HG03432 (cell line): Measurements from ENCODE around the gene VCP.
A peak's percentile ranks its signal among the peaks of the same experiment; 100 is the strongest.

Experiments
- ATAC-seq: cut with Tn5 transposase; IDR thresholded peaks from one replicate; pipeline ENCODE4 v1.9.1; 2021; ENCODE audit warnings: mild to moderate bottlenecking, moderate library complexity; ENCODE audit not compliant: unreplicated experiment

Gene VCP

GRCh38 chr9:35103660-35104191 lies 31.3 kb upstream of the VCP start:
- no peak for ATAC-seq

DNA sequence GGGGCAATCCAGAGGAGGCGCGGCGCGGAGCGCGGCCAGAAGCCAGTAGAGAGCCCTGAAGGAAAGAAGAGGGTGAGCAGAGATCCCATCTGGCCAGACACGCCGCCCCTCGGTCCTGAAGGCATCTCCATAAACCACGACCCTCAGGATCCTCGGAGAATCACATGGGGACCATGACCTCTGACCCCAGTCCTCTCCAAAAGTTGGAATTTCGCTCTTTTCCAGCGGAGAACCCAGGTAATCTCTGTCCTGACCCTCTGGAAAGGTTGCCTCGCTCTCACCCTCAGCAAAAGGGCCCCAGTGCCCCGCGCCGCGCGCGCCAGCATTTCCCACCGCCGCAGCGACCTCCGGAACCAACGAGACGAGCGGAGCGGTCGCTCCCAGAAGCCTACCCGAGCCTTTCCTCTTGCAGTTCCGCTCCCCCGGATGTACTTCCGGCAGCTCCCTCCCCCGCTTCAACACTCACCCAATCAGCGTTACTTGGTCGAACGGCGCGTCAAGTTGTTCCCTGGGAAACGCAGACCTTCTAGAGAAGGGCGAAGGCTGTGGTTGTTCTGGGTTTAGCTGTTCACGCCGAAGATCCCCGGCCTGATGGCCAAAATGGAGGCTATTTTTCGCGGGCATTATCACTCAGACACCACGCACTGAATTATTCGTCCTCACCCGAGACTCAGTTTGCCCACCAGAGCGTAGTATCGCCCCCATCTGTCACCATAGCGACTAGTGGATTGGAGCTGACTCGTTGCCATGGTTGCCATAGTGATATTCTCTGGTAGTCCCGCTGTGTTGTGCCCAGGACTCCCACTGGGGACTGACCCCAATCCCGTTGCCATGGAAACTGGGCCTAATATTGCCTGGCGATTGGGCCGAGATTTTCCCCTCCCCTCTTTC lies 30.6 kb upstream of the VCP start, which contains the start of gene STOML2:
Gene STOML2, minus strand, starts transcription at position 363 of the 891 bp plus-strand sequence. Its CDS starts 37 bp downstream, at position 326.
- ATAC-seq = peak; percentile 94

- ATAC-seq = no peak
Observed at GRCh38 chr9:35102465-35102768, 30.0 kb upstream of the VCP start.

DNA sequence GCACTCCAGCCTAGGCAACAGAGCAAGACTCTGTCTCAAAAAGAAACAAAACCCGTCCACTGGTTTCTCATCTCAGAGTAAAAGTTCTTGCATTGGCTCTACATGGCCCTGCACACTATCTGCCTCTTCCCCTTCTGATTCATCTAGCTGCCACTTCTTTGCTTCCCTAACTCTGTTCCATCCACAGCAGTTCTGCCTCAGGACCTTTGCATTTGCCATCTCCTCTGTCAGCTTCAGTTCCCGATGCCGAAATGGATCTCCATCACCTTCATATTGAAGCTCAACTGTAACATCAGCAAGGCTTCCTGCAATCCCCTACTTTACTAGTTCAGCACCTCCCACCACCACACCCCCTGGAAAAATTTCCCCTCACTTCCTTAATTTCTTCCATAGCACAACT lies 25.1 kb upstream of the VCP start:
- ATAC-seq = no peak

DNA sequence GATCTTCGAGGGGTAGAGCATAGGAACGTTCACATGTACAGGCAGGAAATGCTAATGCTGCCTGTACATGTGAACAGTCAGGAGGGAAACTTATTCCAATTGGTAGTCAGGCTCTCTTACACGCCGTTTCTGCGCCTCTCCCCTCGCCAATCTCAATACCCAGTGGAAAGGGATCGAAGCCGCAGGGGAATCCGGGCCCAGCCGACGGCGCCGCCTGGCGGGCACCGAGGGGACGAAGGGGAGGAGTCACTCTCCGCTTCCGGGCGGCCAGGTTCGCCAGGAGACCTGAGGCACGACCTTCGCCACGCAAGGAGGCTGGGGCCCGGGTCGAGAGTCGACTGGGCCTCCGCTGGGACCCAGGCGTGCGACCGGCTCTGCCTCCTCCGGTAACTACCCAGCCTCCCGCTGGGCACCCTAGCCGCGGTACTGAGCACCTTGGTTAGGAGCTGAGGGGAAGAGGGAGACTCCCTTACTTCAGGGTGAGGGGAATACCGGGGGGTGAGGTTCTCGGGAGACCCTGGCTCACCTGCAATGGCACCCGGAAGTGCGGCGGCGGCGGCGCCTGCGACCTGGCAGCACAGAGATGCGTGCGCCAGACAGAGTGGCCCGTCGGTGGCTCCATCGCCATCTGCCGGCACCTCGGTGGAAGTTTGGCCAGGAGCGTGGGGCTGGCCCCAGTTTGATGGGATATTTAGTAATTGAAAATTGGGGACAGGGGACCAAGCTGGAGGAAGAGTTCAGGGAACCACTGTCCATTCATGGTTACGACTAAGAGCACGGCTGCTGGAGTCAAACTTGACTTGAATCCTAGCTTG lies 23.8 kb upstream of the VCP start, which contains the start of gene PIGO:
Gene PIGO, minus strand, starts transcription at position 557 of the 815 bp plus-strand sequence. CDS start 1,026 bp downstream, outside the sequence.
- peak; percentile 92 for ATAC-seq

- ATAC-seq = no peak
Observed at GRCh38 chr9:35091536-35091935, 19.1 kb upstream of the VCP start.

DNA sequence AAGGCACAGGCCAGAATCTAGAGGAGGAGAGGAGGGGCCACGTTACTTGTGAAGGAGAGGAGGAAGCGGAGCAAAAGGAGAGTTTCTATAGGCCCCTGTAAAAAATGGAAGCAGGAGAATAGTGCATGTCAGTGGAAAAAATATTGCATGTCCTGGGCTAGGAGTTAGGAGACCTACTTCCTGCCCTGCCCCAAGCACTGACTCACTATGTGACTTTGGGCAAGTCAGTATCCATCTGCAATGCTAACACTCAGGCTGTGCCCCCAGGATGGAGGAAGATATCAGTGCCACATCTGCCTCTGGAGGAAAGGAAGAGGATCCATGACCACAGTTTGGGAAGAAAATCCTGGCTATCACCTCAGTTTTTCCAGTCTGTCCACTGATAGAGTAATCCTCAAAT lies 17.0 kb upstream of the VCP start:
- ATAC-seq = no peak

DNA sequence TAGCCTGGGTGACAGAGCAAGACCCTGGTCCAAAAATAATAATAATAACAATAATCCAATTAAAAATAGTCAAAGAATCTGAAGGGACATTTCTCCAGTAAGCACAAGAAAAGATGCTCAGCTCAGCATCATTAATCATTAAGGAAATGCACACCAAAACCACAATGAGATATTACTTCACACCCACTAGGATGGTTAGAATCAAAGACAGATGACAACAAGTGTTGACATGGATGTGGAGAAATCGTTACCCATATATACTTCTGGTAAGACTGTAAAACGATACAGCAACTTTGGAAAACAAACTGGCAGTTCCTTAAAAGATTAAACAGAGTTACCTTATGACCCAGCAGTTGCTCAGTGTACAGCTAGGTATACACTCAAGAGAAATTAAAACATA lies 12.7 kb upstream of the VCP start:
- ATAC-seq = no peak

DNA sequence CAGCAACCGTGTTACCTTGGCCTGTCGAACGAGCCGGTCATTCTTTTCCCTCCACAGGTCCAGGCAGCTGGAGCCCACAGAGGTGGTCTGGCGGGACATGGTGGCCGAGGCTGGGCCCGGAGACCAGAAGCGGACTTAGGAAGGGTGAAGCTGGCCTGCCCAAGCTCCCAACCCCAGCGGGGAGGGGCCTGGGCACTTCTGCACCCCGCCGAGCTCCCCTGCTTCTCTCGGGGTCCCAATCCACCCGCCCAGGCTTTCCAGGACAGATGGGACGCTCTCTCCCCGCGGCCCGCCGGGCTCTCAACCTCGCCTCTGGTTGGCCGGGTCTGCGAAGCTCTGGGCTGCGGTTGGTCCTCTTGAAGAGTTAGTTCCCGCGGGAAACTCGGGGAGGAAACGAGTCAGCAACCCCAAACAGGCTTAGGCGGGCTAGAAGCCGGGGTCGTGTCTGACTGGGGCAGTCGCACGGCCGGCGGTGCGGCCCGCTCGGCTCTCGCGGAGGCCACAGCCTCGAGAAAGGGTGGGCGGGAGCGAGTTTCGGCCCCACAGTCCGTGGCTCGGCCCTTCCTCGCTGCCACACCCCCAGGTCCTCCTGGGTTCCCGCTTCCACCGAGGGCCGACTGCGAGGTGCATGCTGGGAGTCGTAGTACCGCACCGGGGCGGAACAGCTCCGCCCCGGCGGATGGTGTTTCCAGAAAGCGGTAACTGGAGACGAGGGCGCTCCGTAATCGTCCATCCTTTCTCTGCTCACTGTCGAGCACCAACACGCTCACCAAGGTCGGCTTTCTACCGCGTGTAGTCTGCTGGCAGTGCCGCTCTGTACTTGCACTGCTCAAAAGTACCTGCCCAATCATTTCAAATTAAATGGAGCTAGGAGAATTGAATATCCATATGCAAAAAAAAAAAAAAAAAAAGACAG lies 7.3 kb upstream of the VCP start, which contains the start of gene FANCG:
Gene FANCG, minus strand, starts transcription at position 517 of the 916 bp plus-strand sequence. Its CDS starts 418 bp downstream, at position 99.
- ATAC-seq = peak; percentile 93

DNA sequence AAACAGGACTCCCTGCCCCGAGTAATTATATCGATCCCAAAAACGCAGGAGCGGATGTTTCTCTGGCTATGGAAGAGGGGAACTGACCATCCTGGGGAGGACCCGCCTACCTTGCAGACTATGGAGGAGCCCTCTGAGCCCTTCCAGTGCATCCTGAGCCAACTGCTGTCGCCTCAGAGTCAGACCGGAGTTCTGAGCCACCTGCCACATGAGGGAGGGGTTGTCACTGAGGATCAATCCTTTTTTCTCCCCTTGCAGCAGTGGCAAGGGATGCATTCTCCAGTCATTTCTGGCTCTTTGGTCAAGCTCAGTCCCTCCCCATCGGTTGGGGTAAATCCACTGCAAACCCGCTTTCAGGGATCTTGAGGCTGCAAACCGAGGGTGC lies 6.6 kb upstream of the VCP start:
- ATAC-seq = no peak

DNA sequence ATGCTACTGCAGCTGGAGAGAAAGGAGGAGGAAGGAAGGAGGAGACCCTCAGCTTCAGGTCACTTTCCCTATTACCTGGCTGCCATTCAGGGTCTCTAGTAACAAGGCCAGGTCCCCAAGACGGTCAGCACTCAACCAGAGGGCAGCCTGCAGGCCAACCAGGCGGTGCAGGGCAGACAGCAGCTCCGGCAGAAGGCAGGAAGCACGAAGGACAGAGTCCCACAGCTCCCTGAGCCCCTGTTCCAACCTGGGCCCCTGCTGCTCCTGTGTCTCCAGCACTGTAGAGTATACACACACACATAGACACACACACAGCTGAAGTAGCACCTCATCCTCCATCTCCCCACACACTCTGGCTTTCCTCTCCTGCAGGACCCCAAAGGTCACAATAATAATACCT lies 5.6 kb upstream of the VCP start:
- ATAC-seq = no peak

DNA sequence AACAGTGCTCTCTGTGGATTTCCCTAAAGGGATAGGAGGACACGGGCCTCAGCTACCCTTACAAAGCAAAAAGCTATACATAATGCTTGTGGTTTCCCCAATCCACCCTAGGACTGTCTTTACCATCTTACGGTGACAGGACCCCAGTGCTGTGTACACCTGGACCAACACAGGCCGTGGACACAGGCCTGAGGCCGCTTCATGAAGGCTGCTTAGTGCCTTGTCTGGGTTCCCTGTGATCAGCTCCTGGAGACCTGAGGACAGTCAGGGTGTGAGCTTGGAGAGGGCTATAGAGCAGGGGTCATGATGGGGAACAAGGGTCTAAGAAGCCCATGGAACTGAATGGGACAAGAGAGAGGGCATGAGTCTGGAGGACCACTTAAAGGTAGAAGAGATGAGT lies 4.4 kb upstream of the VCP start:
- no peak for ATAC-seq

GRCh38 chr9:35075358-35075757 lies 2.9 kb upstream of the VCP start:
- no peak for ATAC-seq

DNA sequence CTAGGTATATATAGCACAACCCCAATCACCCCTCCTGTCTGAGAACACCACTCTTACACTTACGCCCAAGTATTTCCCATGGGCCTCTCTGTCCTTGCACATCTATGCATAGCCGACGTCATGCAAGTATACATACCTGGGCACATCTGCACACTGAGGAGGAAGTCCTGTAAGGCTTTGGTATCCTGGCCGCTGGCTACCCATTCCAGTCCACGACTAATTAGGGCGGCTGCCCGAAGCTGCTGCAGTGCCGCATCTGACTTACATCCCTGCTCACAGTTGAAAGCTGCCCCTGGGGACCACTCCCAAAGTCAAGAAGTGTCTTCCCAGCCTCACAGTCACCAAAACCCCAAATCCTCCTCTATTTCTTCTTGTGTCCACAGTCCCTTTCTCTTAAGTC lies 2.4 kb upstream of the VCP start:
- no peak for ATAC-seq

DNA sequence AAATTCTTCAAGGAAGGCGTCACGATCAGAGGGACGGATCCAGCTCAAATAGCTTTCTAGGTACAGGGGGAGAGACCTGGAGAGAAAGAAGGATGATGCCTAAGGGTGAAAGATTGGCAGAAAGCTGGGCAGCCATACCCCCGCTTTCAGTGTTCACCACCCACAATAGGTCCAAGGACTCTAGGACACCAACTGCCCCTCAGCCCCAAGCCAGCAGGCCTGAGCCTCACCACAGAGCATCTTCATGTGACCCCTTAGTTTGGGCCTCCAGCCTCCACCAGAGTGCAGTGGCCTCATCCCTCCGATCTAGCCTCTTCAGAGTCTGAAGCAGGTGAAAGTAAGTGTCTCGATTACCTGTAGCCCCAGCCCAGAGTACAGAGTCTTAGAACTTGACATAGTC lies 1.7 kb upstream of the VCP start:
- ATAC-seq = no peak

DNA sequence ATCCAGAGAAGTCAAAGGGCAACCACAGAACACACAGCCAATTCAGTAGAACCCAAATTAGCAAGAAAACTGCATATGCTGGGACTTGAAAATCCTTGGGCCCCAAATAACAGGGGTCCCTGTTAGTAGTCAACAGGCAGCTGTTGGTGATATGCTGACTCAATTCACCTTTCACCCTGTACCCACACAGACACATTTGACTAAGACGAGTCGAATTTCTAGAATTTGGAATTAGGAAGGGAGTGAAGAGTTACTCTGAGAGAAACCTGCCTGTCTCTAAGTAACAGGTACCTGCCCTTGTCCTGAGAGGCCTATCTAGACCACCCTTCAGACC lies 821 bp upstream of the VCP start:
- ATAC-seq = no peak

- peak; percentile 67 for ATAC-seq
Observed at GRCh38 chr9:35071814-35072460, 488 bp downstream of the VCP start.

DNA sequence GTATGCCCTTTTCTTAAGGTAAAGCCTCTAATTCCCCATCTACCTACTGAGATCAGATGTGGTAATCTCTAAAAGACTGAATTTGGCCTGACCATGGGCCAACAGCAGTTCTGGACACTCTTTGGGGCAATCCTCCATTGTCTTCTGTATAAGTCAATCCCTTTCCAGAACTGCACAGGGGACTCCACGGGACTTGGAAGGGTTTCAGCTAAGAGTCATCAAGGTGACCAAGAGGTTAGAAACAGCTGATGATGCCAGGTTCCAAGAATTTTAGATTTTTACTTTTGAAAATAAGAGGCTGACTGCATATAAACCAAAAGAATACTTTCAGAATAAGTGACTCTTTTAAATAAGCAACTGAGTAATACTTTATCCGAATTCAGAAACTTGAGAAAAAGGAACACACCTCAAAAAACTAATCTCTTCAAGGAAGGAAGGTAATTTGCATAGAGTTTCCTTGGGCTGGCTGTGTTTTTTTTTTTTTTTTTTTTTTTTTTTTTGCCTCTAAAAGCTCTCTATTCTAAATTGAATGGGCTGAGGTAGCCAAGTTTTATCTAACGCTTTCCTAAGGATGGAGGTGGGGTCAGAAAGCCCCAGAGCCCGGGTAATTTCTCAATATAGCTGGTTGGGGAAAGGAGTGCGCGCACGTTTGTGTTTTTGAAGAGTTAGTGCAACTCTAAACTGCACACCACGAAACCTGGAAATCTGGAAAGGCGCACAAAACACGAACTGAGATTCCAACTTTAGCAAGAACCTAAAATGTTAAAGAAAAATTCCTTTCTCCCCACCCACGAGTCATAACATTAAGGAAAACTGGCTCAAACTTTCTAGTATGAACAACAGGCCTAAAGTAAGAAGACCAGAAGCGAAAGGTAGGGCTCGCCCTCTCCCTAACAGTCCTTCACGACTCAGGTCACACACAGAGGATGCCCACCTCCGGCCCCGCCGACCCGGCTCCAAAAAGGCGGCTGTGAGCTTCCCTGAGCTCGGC lies 1.3 kb downstream of the VCP start:
- ATAC-seq = no peak

DNA sequence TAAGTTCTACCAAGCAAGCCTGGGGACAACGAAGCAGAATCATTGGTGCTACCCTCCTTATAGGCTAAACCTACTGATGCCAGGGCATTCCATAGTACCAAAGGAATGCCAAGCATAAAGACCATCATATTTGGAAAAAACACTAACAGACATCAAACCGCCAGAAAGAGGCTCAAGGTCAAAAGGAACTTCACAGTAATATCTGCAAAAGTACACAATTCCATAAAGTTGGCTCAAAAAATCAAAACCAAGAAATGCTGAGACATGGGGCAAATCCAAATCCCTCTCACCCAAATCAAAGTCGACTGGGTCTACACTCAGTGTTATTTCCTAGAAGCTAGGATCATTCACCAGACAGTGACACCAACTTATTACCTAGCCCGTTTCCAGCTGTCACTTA lies 3.4 kb downstream of the VCP start:
- no peak for ATAC-seq
